Skeletal muscle tissue (tissue), 4 donors: ENCODE measurements around the gene RALGPS1. TPM values are rescaled to one million over a fixed set of nuclear protein-coding genes. Genes with fewer than 3 reads are reported as not detected.

Experiments
- H3K27ac ChIP-seq: one replicate; pipeline ENCODE4 v1.7.0; 2013; ENCODE audit warnings: mild to moderate bottlenecking, low read depth, low read length, inconsistent platforms
- H3K27me3 ChIP-seq, 3 donors: one replicate each; pipeline ENCODE4 v1.7.0; 2013; ENCODE audit warnings: low read length in 3 of 3; ENCODE audit not compliant: control insufficient read depth in 3 of 3, insufficient read depth in 3 of 3
- H3K36me3 ChIP-seq, 3 donors: one replicate each; pipeline ENCODE4 v1.7.0; 2013; ENCODE audit warnings: low read length in 3 of 3; ENCODE audit not compliant: control insufficient read depth in 3 of 3, insufficient read depth in 3 of 3
- H3K4me1 ChIP-seq, 3 donors: one replicate each; pipeline ENCODE4 v1.7.0; 2013; ENCODE audit warnings: low read length in 3 of 3, mild to moderate bottlenecking in 3 of 3; ENCODE audit not compliant: control insufficient read depth in 3 of 3, insufficient read depth in 3 of 3
- H3K4me3 ChIP-seq, 3 donors: one replicate each; pipeline ENCODE4 v1.7.0; 2013; ENCODE audit warnings: low read length in 3 of 3
- H3K9ac ChIP-seq, 3 donors: one replicate each; pipeline ENCODE4 v1.7.0; 2013; ENCODE audit warnings: low read length in 3 of 3, mild to moderate bottlenecking in 3 of 3, moderate library complexity in 2 of 3, low read depth in 1 of 3
- H3K9me3 ChIP-seq, 3 donors: one replicate each; pipeline ENCODE4 v1.7.0; 2013; ENCODE audit warnings: low read length in 3 of 3; ENCODE audit not compliant: control insufficient read depth in 3 of 3
- total RNA-seq: library from RNA; depleted of rRNA; stranded (reverse); fragments of >200 nt; gene quantifications from one replicate; pipeline ENCODE4 v1.2.3, GENCODE V29; 2014
- donor health status: Osteomylitis.

RALGPS1 gene
- total RNA-seq, 1 donor from 2014 or later = 9.4 TPM

- no peak overlapping the region for H3K9ac ChIP-seq
- peaks cover 9 to 14% (median 13%) of the 10 kb centered on the region in 3 donors for H3K4me1 ChIP-seq
These were observed 263.2 kb downstream of the RALGPS1 start for GRCh38 chr9:127177665-127178265.

DNA sequence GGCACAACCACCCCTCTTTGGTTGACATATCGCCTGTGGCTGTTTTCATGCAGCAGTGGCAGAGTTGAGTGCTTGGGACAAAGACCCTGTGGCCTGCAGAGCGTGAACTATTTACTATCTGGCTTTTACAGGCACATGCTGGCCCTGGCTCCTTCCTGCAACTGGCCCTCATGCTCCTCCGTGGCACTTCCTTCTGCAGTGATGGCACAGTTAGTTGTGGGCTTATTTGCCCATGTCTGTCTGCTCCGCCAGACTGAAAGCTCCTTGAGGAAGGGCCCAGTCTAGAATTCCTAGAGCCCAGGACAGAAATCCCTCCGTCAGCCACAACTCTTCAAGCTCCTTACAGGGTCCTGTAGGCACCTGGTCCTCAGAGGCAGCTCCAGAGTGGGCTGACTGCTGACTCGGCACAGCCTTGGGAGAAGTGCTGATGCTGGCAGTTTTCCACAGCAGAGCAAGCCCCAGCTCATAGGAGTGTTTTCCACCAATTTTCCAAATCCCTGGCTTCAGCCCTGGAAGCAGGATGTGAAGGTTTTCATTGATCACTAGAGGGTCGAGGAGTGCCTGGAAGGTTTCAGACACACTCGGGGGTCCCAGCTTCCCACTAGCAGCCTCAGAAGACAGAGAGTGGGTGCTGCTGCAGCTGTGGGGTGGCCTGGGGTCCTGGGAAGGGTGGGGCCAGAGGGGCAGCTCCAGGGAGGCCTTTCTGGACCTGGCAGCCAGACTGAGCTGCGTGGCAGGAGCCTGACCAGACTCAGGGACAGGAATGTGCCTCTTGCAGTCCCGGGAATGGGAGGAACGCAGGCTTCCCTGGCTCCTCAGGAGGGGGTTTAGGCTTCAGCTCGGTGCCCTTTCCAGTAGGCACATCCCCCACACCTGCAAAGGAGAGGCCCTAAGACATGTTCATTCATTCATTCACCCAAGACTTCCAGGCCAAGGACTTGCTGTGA is 264.4 kb downstream of the RALGPS1 start:
- Histone ChIP-seq H3K4me3 (no peak overlapping the region), H3K27ac (no peak overlapping the region), H3K4me1 (peaks cover 9 to 14% (median 13%) of the 10 kb centered on the region in 3 donors), H3K9me3 (no peaks in the 10 kb centered on the region), H3K9ac (peak overlapping the region in 1 of 3 donors; percentile 16), H3K27me3 (no peaks in the 10 kb centered on the region), H3K36me3 (no peaks in the 10 kb centered on the region)

More at GRCh38 chr9:127177665-127178265, 263.2 kb downstream of the RALGPS1 start:
- H3K27me3 ChIP-seq = no peaks in the 10 kb centered on the region
- no peak overlapping the region for H3K4me3 ChIP-seq
- H3K9me3 ChIP-seq = no peaks in the 10 kb centered on the region
- no peaks in the 10 kb centered on the region for H3K36me3 ChIP-seq
- no peak overlapping the region for H3K27ac ChIP-seq

DNA sequence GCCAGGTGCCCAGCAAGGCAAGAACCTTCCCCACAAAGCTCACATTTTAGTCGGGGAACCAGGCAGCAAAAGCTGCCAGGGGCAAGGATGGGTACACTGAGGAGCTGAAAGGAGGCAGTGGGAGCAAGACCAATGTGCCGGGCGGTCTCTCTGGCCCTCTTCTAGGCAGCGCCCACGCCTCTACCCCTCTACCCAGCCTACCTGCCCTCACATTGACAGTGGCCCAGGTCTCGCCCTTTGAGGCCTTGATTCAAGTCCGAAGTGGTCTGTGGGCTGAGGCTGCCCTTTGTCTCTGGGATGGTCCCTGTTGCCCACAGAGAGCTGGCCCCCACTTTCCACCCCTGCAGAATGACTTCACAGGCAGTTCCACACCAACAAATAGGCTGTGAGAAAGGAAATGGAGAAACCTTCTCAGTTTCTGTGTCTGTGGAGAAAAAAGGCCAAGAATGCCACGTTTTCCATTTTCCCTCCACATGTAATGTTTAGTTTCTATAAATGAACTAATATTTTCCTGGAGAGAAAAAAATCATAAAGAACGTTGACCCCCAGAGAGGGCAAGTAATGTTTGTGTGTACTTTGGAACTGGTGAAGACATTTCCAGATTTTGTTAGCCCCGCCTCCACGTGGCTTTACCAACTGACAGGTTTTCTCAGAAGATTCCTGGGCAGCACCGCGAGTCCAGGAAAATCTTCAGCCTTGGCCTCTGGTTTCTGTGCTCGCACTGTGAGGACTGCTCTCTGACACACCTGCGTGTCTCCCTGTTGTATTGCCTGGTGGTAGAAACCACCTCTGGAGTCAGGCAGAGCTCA is 265.3 kb downstream of the RALGPS1 start:
- Histone ChIP-seq H3K36me3 (no peaks in the 10 kb centered on the region), H3K4me3 (no peak overlapping the region), H3K27ac (no peak overlapping the region), H3K4me1 (peaks cover 16 to 22% (median 16%) of the 10 kb centered on the region in 3 donors), H3K9me3 (no peaks in the 10 kb centered on the region), H3K27me3 (no peaks in the 10 kb centered on the region), H3K9ac (peak overlapping the region in 1 of 3 donors; percentile 16)

DNA sequence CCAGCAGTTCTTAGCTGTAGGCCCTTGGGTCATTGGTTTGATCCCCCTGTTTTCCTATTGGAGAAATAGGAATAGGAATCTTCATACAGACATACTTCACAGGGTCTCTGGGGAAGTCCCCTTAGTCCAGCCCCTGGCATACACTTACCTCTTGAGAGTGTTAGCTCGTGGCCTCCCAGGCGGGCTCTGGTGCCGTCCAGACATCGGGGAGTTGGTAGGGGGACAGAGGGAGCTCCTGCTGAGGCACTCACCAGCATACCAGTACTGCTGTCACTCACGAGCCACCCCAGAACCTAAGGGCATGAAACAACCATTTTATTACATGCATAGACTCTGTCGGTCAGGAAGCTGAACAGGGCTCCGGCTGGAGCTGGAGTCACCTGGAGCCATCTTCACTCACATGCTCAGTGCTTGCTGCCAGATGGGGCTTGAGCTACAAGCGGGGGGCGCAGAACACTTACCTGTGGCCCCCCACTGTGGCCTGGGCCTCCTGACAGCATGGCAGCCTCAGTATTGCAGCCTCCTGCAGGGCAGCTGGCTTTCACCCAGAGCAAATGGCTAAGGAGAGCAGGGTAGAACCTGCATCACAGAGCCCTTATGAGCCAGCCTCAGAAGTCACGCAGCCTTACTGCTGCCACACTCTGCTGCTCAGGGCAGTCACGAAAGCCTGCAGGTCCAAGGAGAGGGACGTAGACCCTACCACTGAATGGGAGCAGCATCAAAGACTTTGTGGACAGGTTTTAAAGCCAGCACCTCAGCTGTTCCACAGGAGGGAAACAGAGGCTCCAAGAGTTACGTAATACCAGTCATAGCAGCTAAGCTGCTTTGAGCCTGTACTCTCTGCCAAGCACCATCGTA is 266.1 kb downstream of the RALGPS1 start:
- Histone ChIP-seq H3K4me1 (peaks cover 19 to 26% (median 23%) of the 10 kb centered on the region in 3 donors), H3K27ac (no peak overlapping the region), H3K4me3 (no peak overlapping the region)

DNA sequence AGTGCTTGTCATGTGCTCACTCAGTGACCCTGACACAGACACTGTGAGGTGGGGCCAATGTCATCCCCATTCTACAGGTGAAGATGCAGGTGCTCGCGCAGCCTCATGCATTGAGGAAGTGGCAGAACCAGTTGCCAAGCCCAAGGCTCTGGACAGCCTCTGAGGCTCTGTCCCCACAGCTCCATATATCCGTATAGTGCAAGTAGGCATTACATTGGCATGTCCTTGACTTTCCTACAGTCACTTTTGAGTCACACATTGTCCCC is 266.7 kb downstream of the RALGPS1 start:
- no peaks in the 10 kb centered on the region for H3K36me3 ChIP-seq
- no peak overlapping the region for H3K27ac ChIP-seq
- no peaks in the 10 kb centered on the region for H3K9me3 ChIP-seq
- peaks cover 19 to 28% (median 28%) of the 10 kb centered on the region in 3 donors for H3K4me1 ChIP-seq
- H3K4me3 ChIP-seq = no peak overlapping the region
- no peak overlapping the region for H3K9ac ChIP-seq
- H3K27me3 ChIP-seq = no peaks in the 10 kb centered on the region

More for the DNA sequence above, 266.1 kb downstream of the RALGPS1 start:
- no peaks in the 10 kb centered on the region for H3K9me3 ChIP-seq
- no peaks in the 10 kb centered on the region for H3K36me3 ChIP-seq
- no peaks in the 10 kb centered on the region for H3K27me3 ChIP-seq
- H3K9ac ChIP-seq = no peak overlapping the region

DNA sequence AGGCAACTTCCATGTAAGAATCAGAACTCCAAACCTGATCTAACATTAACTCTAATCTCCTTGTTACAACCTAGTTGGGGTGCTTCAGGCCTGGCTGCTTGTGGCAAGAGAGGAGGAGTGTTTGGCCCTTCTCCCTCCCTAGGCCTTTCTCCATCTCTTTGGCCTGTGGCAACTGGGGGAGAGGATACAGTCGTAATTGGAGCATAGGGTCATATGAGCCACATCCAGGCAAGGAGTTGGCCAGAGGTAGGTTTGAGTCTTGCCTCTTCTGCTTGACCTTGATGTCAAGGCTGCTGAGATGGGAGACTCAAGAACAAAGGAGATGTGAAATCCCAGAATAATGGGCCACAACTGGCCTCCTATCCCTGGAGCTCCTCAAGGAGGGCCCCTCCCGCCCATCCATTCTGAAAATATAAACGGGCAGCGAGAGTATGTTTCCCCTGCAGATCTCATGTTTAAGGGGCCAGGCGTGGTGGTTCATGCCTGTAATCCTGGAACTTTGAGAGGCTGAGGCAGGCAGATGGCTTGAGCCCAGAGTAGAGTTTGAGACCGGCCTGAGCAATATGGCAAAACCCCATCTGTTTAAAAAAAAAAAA is 267.1 kb downstream of the RALGPS1 start:
- Histone ChIP-seq H3K4me1 (peaks cover 23 to 33% (median 33%) of the 10 kb centered on the region in 3 donors), H3K36me3 (no peaks in the 10 kb centered on the region), H3K27me3 (no peaks in the 10 kb centered on the region), H3K27ac (no peak overlapping the region), H3K4me3 (no peak overlapping the region), H3K9ac (no peak overlapping the region), H3K9me3 (no peaks in the 10 kb centered on the region)

DNA sequence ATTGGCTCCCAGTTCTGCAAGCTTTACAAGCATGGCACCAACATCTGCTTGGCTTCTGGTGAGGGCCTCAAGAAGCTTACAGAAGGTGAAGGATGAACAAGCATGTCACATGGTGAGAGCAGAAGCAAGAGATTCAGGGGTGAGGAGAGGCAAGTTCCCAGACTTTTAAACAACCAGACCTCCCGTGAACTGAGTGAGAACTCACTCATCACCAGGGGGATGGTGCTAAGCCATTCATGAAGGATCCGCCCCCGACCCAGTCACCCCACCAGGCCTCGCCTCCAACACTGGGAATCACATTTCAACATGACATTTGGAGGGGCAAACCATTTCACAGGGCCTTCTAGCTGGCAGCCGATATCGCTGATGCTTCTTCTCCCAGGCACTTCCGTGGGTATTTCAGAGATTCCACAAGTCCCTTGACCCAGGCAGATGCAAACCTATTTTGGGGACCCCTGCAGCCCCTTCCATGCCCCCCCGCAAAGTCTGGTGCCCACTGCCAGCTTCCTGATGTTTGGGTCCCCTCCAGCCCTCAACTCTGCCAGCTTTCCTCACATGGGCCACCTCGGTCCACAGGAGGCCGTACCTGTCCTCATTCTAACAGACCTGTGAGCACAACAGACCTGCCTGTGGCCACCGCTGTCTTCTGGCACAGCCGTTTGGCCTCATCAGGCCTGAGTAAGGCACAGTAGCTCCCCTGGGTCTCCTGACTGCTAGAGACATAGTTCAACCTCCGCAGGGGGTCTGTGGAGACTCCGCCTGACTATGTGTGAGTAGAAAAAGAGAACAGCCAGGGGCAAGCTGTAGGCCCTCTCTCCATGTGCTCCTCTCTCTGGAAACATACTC is 268.5 kb downstream of the RALGPS1 start:
- H3K36me3 ChIP-seq = no peaks in the 10 kb centered on the region
- no peaks in the 10 kb centered on the region for H3K27me3 ChIP-seq
- no peak overlapping the region for H3K9ac ChIP-seq
- H3K4me3 ChIP-seq = no peak overlapping the region
- H3K27ac ChIP-seq = no peak overlapping the region
- H3K9me3 ChIP-seq = no peaks in the 10 kb centered on the region
- H3K4me1 ChIP-seq = peaks cover 37 to 47% (median 45%) of the 10 kb centered on the region in 3 donors

- H3K9ac ChIP-seq = no peak overlapping the region
- H3K9me3 ChIP-seq = no peaks in the 10 kb centered on the region
- peak overlapping the region; percentile 32 for H3K27ac ChIP-seq
- no peaks in the 10 kb centered on the region for H3K36me3 ChIP-seq
- no peak overlapping the region for H3K4me3 ChIP-seq
- peaks cover 46 to 51% (median 50%) of the 10 kb centered on the region in 3 donors for H3K4me1 ChIP-seq
- no peaks in the 10 kb centered on the region for H3K27me3 ChIP-seq
These were observed 269.4 kb downstream of the RALGPS1 start for GRCh38 chr9:127183814-127184582.
